Ishikawa (cell line): ENCODE data around the gene CILP2.

Experiments
- CEBPB ChIP-seq: IDR thresholded peaks from 2 replicates; pipeline ENCODE4 v1.6.1; 2012
- CREB1 ChIP-seq: IDR thresholded peaks from 2 replicates; pipeline ENCODE4 v1.6.1; 2012; ENCODE audit warnings: low read depth
- EGR1 ChIP-seq: IDR thresholded peaks from 2 replicates; pipeline ENCODE4 v1.6.1; 2012
- EP300 ChIP-seq: IDR thresholded peaks from 2 replicates; pipeline ENCODE4 v1.6.1; 2012; ENCODE audit warnings: borderline replicate concordance
- NFIC ChIP-seq: IDR thresholded peaks from 2 replicates; pipeline ENCODE4 v1.6.1; 2012
- RAD21 ChIP-seq: IDR thresholded peaks from 2 replicates; pipeline ENCODE4 v1.6.1; 2012; ENCODE audit warnings: low read depth
- REST ChIP-seq: IDR thresholded peaks from 2 replicates; pipeline ENCODE4 v1.6.1; 2012; ENCODE audit warnings: low read depth, mild to moderate bottlenecking
- TAF1 ChIP-seq: IDR thresholded peaks from 2 replicates; pipeline ENCODE4 v1.6.1; 2012; ENCODE audit warnings: low read depth, mild to moderate bottlenecking
- TCF12 ChIP-seq: IDR thresholded peaks from 2 replicates; pipeline ENCODE4 v1.6.1; 2012; ENCODE audit warnings: low read depth
- TEAD4 ChIP-seq: IDR thresholded peaks from 2 replicates; pipeline ENCODE4 v1.6.1; 2012
- YY1 ChIP-seq: IDR thresholded peaks from 2 replicates; pipeline ENCODE4 v1.6.1; 2012; ENCODE audit warnings: low read depth
- ZBTB7A ChIP-seq: IDR thresholded peaks from 2 replicates; pipeline ENCODE4 v1.6.1; 2012; ENCODE audit warnings: low read depth
- TF ChIP-seq, protein P1 (sequence below): IDR thresholded peaks from 2 replicates; pipeline ENCODE4 v1.6.1; 2012

DNA sequence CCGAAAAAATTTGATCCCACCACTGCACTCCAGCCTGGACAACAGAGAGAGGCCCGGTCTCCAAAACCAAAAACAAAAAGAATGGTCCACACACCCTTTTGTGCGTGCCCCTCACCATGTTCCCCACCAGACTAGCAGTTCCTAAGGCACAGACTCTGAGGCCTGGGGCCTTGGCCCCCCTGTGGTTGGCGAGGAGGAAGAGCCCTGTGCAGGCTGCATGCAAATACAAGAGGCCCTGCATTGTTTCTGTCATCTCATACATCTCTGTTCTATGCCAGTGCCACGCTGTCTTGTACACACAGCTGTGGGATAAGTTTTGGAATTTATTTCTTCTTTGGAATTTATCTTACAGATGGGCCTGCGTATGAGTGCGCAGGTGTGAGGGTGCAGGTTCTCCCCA is 14.0 kb upstream of the CILP2 start:
- TF ChIP-seq CEBPB (no peak), RAD21 (no peak), YY1 (no peak), ZBTB7A (no peak), REST (no peak), CREB1 (no peak), NFIC (no peak), EP300 (no peak), EGR1 (no peak), TEAD4 (no peak), TCF12 (no peak), TAF1 (no peak)
- TF ChIP-seq, protein P1, sequence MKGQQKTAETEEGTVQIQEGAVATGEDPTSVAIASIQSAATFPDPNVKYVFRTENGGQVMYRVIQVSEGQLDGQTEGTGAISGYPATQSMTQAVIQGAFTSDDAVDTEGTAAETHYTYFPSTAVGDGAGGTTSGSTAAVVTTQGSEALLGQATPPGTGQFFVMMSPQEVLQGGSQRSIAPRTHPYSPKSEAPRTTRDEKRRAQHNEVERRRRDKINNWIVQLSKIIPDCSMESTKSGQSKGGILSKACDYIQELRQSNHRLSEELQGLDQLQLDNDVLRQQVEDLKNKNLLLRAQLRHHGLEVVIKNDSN: no peak
